ENCODE measurements around the gene HS1BP3. TPM values are rescaled to one million over a fixed set of nuclear protein-coding genes. Genes with fewer than 3 reads are reported as not detected.

Gene HS1BP3
- total and polyA plus RNA-seq, 2 of the 4 experiments (the other 2 are of a cell fraction), result 9.0 to 14.8 TPM

DNA sequence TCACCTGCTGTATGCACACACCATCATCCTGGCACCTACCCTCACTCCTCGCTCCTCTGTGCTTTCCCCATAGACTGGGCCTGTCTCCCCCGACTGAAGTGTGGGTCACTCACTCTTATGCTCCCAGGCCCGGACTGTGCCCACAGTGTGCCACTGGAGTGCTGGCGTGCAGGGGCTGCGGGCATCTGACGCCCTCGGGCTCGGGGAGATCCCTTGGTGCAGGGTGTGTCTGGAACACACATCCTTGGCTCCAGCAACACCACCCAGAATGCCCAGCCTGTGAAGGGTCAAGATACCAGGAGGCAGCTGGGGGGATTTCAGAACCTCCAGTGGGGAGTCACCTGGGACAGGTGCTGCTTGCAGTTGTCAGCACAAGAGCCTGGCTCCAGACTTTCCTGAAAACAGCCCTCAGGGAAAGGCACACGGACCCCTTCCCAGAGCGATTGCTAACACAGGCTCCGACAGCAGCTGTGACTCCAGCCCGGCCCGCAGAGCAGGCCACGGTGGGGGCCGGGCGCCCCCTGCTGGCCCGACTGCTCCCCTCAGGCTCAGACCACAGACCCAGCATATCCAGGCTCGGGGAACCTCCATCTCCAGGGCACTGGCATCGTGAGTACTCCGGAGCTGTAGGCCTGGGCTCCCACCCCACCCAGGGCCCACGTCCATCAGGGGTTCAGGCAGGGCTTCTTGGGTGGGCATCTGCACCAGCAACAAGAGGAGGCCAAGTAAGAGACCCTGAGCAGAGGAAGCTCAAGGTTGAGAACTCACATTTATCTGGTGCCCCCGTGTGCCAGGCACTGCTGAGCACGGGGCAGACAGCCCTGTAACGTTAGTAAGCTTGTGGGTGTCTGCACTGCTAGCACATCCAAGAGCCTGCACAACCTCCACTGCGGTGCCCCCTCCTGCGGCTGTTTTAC, 8.6 kb downstream of the HS1BP3 start:
- no TSS peak for BruUV-seq (replicated peaks)
- Histone ChIP-seq H2BK15ac (ENCODE audit: low read depth, low read length) (no peak overlapping the region), H3K27me3 (ENCODE audit: control insufficient read depth, insufficient read depth, low read length) (no peaks in the 10 kb centered on the region), H2BK20ac (ENCODE audit: low read depth, low read length) (no peak overlapping the region), H3K4ac (ENCODE audit: low read depth, low read length) (peak overlapping the region; percentile 58), H3K4me1 (ENCODE audit: control insufficient read depth, insufficient read depth, low read length) (no peaks in the 10 kb centered on the region), H3K56ac (ENCODE audit: extremely low read depth, insufficient read depth, low read length) (no peak overlapping the region), H4K91ac (ENCODE audit: insufficient read depth, low read depth, low read length) (no peak overlapping the region), H2AK9ac (replicated peaks; ENCODE audit: low read depth, low read length, poor library complexity) (peak overlapping the region; percentile 86), H2BK5ac (ENCODE audit: low read depth, low read length, poor library complexity, severe bottlenecking) (no peak overlapping the region), H3K79me1 (ENCODE audit: low read depth in 1 of 2, low read length in 2 of 2) (peaks cover 0 to 28% of the 10 kb centered on the region in 2 experiments; a peak in 2 of 4 replicates), H4K20me1 (ENCODE audit: insufficient read depth, low read length) (peaks cover 18% of the 10 kb centered on the region), H4K8ac (ENCODE audit: low read depth in 2 of 2, low read length in 2 of 2) (no peak overlapping the region; a peak in 1 of 4 replicates), H3K9me3 (ENCODE audit: control insufficient read depth, insufficient read depth, low read length) (no peaks in the 10 kb centered on the region), H3K9ac (ENCODE audit: low read depth, low read length) (no peak overlapping the region), H3K4me3 (ENCODE audit: insufficient read depth, low read depth, low read length) (no peak overlapping the region), H2AK5ac (ENCODE audit: low read depth, low read length) (peak overlapping the region; percentile 66; the same call in 1 of the 2 replicates), H3K14ac (replicated peaks; ENCODE audit: low read depth, low read length) (no peak overlapping the region), H2BK120ac (ENCODE audit: low read depth, low read length) (no peak overlapping the region; the same call in 1 of the 2 replicates), H3K18ac (ENCODE audit: low read depth, low read length) (no peak overlapping the region), H3K23ac (ENCODE audit: low read depth, low read length) (no peak overlapping the region), H3K4me2 (ENCODE audit: low read depth, low read length) (no peak overlapping the region), H2AFZ (replicated peaks; ENCODE audit: low read length, poor library complexity) (peak overlapping the region; percentile 79), H4K5ac (ENCODE audit: low read depth, low read length) (no peak overlapping the region), H3K27ac (ENCODE audit: insufficient read depth, low read length) (no peak overlapping the region), H3K9me1 (ENCODE audit: insufficient read depth, low read length) (0 out of 2 replicates have a peak, but pooled peaks cover 5% of the 10 kb centered on the region), H3K36me3 (ENCODE audit: control insufficient read depth, insufficient read depth, low read length) (peaks cover 35% of the 10 kb centered on the region; the same call in 1 of the 2 replicates)
- in situ Hi-C loops (cut with MboI; ENCODE audit: low sequenced_read_pairs), result loop anchor here (5.0 kb wide), 1 partner anchor 245 kb away; no protein-coding TSS in a partner anchor
- 21% methylated on average over 14 of the region's 26 CpGs; no CpG with 5 or more reads in 1 of the 2 experiments for WGBS, 2 experiments (ENCODE audit: extremely low coverage in 2 of 2, insufficient read length in 1 of 2)
- intact Hi-C loops (cut with micrococcal nuclease), result loop anchor here (1.0 to 2.0 kb wide), 2 partner anchors 246 to 316 kb away; no protein-coding TSS in a partner anchor
- ATAC-seq (ENCODE audit: low read depth), result peak; percentile 98
- DNase-seq, result peak; percentile 57
- dilution Hi-C loops (cut with HindIII; ENCODE audit: low sequenced_read_pairs, unreplicated experiment), result loop anchor here (25.0 kb wide), 1 partner anchor 255 kb away; no protein-coding TSS in a partner anchor
- ChIA-PET POLR2A (ENCODE audit: unreplicated experiment) (no interaction called here), CTCF (interaction anchor here (0.6 to 2.5 kb wide), 18 partner anchors 9 to 1774 kb away, joined by 3 to 12 read pairs (median 4); partner anchors contain the start of gene RHOB)
- no peak for TF ChIP-seq RCOR1 (IDR thresholded peaks at IDR 0.05; ENCODE audit: insufficient replicate concordance, low read length)
- TF ChIP-seq, protein P1, sequence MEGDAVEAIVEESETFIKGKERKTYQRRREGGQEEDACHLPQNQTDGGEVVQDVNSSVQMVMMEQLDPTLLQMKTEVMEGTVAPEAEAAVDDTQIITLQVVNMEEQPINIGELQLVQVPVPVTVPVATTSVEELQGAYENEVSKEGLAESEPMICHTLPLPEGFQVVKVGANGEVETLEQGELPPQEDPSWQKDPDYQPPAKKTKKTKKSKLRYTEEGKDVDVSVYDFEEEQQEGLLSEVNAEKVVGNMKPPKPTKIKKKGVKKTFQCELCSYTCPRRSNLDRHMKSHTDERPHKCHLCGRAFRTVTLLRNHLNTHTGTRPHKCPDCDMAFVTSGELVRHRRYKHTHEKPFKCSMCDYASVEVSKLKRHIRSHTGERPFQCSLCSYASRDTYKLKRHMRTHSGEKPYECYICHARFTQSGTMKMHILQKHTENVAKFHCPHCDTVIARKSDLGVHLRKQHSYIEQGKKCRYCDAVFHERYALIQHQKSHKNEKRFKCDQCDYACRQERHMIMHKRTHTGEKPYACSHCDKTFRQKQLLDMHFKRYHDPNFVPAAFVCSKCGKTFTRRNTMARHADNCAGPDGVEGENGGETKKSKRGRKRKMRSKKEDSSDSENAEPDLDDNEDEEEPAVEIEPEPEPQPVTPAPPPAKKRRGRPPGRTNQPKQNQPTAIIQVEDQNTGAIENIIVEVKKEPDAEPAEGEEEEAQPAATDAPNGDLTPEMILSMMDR (conservative IDR thresholded peaks at IDR 0.05; ENCODE audit: low read depth, low read length), result peak; percentile 96
- TF ChIP-seq POLR2A (IDR thresholded peaks at IDR 0.05; ENCODE audit: low read depth, low read length), result peak; percentile 45; the same call in 1 of the 2 replicates
- no peak for TF ChIP-seq FOS (IDR thresholded peaks at IDR 0.05; ENCODE audit: low read depth, low read length)
- TF ChIP-seq MAZ (IDR thresholded peaks at IDR 0.05; ENCODE audit: borderline replicate concordance, low read depth, low read length), result peak; percentile 57; the same call in 1 of the 2 replicates
- TF ChIP-seq CHD1 (IDR thresholded peaks at IDR 0.05; ENCODE audit: low read depth, low read length), result no peak
- TF ChIP-seq RAD21 (IDR thresholded peaks at IDR 0.05; ENCODE audit: low read length), result peak; percentile 95
- no peak for TF ChIP-seq BHLHE40 (IDR thresholded peaks at IDR 0.05; ENCODE audit: low read depth, low read length)
- TF ChIP-seq MAFK (IDR thresholded peaks at IDR 0.05; ENCODE audit: low read depth, low read length), result no peak
- no peak for TF ChIP-seq RFX5 (IDR thresholded peaks at IDR 0.05; ENCODE audit: low read depth, low read length)
- TF ChIP-seq CEBPB (IDR thresholded peaks at IDR 0.05; ENCODE audit: low read depth, low read length), result no peak
- no peak for TF ChIP-seq NFE2L2 (IDR thresholded peaks at IDR 0.05; ENCODE audit: low read depth, low read length)
- peak; percentile 92 for TF ChIP-seq SMC3 (IDR thresholded peaks at IDR 0.05; ENCODE audit: low read depth, low read length)
- TF ChIP-seq, protein P2, sequence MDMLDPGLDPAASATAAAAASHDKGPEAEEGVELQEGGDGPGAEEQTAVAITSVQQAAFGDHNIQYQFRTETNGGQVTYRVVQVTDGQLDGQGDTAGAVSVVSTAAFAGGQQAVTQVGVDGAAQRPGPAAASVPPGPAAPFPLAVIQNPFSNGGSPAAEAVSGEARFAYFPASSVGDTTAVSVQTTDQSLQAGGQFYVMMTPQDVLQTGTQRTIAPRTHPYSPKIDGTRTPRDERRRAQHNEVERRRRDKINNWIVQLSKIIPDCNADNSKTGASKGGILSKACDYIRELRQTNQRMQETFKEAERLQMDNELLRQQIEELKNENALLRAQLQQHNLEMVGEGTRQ (IDR thresholded peaks at IDR 0.05; ENCODE audit: low read depth, low read length), result no peak
